GM18508 (cell line): ENCODE results near the gene HS3ST6.
"Not testable (repeated sequence)": the region's sequence is repeated elsewhere in the genome, so short reads cannot be mapped to it uniquely, and the experiment has no call there.

Source experiments
- ATAC-seq: cut with Tn5 transposase; IDR thresholded peaks from one replicate; pipeline ENCODE4 v1.9.1; 2021; ENCODE audit warnings: moderate number of reproducible peaks; ENCODE audit not compliant: insufficient read depth, unreplicated experiment

Gene HS3ST6

DNA sequence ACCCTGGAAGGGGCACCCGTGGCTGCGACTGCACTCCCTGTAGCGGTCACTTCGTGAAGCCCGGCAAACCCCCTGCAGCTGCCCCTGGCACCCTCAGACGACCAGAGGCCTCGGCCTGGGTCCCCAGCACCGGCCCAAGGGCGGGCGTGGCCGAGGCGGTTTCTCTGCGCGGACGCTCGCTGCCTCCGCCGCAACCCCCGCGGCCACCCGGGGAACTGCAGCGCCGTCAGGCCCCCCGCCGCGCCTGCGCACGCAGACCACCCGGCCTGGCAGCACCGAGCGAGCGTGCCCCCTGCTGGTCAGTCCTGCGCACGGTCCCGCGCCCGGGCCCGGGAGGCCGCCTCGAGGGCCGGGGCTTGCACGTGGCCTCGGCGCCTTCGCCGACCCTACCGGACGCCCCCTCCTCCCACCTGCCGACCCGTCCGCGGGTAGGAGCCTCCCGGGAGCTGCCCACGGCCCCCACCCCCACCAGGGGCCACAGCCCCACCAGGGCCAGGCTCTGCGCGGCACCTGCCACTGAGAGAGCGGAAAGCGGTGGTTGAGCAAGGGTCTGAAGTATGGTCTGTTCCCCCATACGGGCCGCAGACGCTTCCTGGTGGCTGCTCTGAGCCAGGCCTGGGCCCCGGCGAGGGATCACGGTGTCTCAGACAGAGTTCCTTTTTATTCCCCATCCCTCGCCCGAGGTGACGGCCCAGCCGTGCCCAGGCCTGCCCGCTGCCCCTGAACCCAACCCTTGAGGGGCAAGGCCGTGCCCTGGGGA is 11.5 kb upstream of the HS3ST6 start:
- no peak for ATAC-seq

DNA sequence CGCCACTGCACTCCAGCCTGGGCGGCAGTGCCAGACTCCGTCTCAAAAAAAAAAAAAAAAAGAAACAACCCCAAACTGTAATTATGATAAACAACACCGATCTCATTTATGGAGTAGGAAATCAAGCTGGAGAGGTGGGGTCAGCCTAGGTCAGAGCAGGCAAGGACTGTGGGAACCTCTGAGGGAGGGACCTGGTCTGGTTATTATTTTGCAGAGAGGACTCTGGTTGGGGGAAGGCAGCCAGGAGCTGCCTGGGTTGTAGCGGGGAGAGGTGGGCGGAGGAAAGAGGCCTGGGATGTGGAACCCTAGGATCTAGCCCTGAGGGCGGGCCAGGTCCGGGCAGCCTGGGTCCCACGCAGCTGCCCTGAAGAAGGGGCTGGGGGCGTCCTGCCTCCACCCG is 10.9 kb upstream of the HS3ST6 start:
- no peak for ATAC-seq

DNA sequence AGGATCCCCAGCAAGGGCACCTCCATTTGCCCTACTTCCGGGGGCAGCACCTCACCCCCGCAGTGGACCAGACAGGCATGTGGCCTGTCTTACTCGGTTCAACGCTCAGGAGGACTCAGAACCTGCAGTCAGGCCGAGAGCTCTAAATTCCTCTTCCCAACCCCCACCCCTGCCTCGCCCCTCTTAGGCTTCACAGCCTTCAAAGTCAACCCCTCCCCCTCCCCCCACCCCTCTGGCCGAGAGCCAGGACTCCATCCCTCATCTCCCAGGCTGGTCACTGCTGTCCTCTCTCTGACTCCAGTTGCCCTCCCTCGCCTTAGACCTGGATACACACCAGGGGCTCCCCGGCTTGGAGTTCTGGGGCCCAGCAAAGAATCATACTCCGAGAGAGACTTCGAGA is 8.1 kb upstream of the HS3ST6 start:
- ATAC-seq: no peak

DNA sequence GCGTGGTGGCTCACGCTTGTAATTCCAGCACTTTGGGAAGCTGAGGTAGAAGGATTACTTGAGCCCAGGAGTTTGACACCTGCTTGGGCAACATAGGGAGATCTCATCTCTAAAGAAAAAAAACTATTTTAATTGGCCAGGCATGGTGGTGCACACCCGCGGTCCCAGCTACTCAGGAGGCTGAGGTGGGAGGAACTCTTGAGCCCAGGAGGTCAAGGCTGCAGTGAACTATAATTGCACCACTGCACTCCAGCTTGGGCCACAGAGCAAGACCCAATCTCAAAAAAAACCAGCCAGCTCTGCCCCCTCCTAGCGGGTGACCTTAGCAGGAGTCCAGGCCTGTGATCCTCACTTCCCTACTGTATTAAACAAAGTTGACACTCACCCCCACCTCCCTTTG is 5.9 kb upstream of the HS3ST6 start:
- ATAC-seq: no peak

DNA sequence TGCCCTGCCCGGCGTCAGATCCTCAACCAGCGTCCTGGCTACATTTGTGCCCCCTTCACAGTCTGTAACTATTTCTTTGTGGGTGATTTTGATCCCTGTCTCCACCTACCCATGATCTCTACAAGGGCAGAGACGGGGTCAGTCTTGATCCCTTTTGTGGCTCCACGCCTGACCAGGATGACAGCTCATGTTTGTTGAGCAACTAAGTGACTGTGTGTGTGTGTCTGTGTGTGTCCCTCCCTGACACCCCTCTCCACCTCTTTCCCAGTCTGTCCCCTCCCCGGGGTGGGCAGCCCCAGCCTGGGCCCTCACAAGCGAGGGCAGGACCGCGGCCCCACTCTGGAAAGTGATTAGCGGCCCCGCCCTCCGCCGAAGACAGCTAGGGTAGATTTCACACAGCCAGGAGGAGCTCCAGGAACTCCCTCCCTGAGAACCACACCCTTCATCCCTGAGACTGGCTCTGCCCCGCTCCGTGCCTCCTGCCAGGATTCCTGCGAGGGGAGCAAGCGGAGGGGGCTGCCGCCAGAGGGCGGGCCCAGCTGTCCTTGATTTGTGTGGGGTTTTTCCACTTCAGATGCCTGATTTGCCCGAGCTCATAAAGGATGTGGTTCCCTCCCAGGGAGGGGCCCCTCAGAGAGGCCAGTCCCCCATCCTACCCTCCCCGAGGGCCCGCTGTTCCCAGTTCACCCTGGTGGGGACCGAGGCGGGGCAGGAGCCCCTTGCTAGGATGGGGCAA is 5.3 kb upstream of the HS3ST6 start:
- no peak for ATAC-seq

DNA sequence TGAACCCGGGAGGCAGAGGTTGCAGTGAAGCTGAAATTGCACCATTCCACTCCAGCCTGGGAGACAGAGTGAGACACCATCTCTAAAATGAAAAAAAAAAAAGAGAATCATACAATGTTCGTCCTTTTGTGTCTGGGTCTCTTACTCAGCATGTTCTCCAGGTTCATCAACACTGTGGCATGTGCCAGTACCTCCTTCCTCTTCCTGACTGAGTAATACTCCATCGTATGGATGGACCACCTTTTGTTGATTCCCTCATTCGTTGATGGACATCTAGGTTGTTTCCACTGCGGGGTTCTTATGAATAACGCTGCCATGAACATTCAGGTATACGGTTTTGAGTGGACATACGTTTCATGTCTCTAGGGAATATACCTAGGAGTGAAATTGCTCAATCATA is 4.1 kb upstream of the HS3ST6 start:
- ATAC-seq: no peak

DNA sequence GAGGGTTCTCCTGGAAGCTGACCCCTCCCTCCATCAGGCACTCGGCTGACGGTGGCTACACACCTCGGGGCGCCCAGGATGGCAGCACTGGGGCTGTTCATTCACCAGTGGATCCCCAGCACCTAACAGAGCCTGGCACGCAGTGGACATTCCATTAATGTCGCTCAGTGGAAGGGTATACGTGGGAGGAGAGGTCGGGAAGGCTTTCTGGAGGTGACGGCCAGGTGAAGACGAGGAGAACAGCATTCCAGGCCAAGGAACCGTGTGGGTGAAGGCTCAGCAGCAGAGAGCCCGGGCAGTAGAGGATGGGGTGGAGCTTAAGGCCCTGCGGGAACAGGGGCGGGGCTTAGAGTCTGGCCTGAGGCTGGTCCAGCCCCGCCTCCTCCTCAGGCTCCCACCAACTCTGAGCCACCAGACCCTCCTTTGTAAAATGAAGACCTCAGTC is 2.5 kb upstream of the HS3ST6 start:
- ATAC-seq: no peak

DNA sequence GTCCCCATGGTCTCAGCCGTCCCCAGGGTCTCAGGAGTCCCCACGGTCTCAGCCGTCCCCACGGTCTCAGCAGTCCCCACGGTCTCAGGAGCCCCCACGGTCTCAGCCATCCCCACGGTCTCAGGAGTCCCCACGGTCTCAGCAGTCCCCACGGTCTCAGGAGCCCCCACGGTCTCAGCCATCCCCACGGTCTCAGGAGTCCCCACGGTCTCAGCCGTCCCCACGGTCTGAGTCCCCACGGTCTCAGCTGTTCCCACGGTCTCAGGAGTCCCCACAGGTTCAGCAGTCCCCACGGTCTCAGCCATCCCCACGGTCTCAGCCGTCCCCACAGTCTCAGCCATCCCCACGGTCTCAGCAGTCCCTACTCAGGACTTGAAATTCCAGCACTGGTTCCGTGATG is 1.9 kb upstream of the HS3ST6 start:
- ATAC-seq: not testable (repeated sequence)

DNA sequence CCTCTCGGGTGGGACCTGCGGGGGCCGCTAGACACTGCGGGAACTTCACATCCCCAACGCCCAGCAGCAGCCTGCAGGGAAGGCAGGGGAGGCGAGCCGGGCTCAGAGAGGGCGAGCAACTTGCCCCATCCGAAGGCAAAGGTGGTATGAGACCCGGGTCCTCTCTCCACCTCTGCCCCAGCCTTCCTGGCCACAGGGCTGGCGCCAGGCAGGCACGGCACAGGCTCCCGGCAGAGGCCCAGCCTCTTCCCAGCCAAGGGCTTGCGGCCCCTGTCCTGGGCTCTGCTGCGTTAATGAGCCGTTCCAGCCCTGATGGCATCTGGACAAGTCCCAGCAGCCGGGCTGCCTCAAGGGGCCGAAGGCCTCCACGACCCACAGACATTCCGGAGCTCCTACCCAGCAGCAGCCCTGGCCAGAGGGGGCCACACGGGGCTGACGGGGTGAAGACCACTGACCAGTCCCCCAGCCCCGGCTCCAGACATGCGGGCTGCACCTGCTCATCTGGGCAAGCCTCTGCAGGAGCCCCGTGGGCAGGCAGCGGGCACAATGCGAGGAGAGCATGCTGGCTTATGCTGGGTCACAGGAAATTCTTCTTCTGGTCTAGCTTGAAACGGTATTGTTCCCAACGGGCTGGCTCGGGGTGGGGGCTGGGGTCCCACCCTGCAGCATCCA is 1.2 kb upstream of the HS3ST6 start:
- ATAC-seq: no peak

DNA sequence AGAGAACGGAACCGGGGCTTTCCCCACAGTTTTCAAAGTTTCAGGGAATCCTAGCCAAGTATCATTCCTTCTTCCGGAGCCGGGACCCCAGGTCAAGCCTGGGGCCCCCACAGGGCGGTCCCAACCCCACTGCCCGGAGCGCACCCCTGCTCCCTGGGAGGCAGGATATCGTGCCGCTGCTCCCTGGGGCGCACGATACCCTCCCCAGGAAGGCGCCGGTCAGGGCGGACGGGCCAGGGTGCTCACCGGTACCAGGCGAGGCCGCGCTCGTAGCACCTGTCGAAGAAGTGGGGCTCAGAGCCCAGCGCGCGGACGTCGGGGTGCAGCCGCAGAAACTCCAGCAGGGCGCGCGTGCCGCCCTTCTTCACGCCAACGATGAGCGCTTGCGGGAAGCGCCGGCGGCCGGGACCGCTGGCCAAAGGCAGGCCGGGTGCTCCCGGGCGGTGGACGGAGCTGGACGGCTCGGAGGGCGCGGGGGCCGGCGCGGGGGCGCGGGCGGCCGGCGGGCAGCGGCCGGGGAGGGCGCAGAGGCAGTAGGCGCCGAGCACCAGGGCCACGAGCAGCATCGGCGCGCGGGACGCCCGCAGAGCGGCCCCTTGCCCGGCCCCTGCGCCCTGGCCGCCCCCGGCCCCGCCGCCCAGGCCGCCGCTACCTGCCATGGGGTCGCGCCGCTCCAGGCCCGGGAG is 407 bp downstream of the HS3ST6 start:
- no peak for ATAC-seq

DNA sequence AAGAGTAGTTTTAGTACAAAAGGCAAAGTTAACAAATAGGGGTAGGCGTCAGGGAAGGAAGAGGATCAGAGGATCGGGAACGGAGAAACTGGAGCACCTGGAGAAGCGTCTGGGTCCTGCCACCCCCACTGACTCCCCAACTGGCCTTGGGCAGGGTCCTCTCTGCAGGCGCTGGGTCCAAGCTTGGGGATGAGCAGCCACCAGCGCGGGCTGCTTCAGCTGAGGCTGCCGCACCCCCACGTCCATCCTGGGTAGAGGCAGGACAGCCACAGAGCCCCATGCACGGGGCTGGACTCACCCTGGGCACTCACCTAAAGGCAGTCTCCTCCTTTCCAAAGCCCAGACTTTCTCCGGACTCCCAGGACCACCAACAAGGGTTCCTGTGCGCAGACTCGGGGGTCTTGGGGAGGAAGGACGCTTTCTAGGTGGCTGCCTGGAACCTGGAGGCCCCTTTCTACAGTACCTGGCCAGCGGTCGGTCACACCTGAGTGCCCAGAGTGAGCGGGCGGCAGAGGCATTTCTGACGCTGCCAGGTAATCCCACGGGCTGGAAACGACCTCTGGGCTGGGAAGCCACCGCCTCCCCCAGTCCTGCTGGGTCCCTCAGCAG is 1.1 kb downstream of the HS3ST6 start:
- ATAC-seq: no peak

DNA sequence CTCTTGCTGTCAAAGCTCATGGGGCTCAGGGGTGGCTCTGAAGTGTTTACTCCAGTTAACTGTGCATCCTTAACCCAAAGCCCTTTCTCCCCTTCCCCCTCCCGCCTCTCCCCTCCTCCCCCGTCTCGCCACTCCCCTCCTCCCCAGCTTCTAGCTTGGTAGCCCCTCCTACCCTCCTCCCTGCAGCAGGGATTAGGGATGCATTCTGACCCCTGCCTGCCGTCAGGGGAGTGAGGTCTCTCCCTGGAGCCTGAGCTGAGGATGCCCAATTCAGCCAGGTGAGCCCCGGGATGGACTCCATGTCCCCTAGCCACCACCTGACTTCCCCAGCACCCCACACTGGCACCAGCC is 1.6 kb downstream of the HS3ST6 start:
- no peak for ATAC-seq

DNA sequence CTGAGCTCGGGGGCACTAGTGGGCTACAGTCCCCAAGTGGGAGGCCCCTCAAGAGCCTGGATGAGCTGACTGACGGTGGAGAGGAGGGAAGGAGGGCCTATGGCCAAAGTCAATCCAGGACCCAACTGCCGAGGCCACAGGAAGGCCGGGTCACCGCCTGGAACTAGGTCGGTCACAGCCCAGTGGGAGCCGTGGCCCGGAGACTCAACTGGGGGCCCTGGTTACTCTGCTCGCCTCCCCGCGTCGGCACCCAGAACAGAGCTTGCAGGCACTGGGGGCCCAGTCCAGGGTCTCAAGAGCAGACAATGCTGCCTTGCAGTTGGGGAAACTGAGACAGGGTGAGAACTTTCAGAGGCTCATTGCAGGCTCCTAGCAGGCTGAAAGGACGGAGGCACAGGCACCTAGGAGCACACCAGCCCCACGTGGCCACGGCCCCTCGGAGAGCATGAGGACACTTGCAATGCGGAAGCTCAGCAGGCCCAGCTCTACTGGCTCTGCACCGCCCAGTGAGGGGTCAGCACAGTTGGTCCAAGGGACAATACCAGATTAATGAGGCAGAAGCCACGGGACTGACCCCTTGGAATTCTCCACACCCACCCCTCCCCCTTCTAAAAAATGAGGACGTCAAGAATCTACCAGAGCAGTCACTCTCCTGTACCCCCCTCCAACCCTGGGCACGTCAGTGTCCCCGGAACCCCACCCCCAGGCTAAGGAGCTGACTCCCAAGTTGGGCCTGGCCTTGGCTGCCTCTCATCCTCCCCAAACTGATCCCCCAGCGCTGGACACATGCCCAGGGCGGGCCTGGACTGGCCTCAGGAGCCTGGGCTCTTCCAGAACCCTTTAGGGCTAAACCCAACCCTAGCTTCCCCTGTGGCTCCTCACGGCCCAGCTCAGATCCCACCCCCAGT is 2.2 kb downstream of the HS3ST6 start:
- ATAC-seq: no peak

DNA sequence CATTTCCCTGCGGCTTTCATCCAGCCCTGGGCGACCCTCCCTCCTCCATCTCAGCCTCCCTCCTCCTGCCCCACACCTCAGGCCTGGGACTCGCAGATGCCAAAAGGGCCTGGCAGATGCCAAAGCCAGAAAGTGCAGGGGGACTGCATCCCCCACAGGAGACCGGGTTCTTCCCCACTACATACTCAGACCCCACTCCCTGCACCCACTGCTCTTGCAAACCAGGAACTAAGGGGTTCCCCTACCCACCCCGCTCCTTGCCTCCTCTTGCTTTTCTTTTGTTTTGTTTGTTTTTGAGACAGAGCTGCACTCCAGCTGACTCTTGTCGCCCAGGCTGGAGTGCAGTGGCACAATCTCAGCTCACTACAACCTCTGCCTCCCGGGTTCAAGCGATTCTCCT is 3.2 kb downstream of the HS3ST6 start:
- ATAC-seq: no peak

DNA sequence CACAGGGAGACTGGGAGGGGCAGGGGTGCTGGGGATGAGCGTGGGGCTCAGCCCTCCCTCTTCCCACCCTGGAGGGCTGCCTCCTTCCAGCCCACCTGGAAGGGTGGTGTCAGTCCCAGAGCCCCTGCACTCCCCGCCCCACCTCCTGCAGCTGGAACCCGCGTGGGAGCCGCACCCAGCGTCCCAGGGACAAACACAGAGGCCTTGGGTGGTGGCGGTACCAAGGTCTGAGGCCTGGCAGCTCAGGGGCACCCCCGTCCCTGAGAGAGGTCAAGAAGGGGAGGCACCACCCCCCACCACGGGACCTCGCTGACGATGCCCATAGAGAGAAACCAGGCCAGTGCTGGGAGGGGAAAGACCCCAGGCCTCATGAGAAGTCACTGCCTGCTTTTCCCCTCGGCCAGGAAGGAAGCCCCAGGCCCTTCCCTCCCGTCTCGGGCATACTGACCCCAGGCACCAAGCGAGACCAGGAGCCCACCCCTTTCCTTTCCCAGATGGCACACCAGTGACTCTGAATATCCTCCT is 4.1 kb downstream of the HS3ST6 start:
- ATAC-seq: no peak

DNA sequence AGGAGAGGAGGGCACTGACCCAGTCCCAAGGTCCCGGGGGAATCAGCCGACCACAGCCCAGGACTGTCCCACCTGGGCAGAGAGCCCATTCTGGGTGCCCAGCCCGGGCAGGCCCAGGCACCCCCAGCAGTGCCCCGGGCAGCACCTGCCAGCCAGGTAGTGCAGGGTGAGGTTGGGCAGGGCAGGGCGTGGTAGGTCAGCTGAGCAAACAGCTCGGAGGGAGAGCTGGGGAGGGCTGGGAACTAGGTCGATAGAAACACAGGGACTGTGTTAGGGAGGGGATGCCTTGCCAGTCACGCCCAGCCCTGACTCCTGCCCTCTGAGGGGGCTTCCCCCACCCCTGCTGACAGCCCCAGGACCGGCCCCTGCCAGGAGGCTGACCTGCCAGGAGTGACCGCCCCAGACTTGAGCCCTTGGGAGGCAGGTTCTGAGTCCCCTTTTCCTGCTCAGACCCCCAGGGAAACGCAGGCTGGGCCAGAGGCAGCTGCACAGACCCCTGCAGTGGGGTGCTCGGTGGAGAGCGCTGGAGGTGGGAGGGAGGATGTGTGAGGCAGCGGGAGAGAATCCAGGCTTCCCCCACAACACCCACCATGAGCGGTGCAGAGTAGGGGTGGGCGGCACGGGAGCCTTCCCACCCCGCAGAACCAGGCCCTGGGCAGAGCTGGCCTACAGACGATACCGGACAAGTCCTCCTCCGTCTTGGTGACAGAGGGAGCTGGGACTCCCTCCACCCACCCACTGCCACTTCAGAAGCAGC is 4.7 kb downstream of the HS3ST6 start:
- ATAC-seq: no peak

DNA sequence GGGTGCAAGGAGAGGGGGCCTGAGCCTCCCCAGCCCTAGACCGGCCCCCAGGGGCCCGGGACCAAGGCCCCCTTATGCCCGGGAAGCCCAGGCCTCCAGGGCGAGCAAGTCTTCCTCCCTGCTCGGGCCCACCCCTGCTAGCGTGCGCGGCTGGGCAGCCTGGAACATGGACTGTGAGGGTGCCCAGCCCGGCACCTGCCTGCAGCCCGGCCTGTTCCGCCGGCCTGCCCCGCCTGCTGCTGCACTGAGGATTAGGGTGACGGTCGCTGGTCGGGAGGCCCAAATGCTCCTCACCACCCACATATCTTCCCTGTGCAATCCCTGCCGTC is 6.0 kb downstream of the HS3ST6 start:
- ATAC-seq: no peak

DNA sequence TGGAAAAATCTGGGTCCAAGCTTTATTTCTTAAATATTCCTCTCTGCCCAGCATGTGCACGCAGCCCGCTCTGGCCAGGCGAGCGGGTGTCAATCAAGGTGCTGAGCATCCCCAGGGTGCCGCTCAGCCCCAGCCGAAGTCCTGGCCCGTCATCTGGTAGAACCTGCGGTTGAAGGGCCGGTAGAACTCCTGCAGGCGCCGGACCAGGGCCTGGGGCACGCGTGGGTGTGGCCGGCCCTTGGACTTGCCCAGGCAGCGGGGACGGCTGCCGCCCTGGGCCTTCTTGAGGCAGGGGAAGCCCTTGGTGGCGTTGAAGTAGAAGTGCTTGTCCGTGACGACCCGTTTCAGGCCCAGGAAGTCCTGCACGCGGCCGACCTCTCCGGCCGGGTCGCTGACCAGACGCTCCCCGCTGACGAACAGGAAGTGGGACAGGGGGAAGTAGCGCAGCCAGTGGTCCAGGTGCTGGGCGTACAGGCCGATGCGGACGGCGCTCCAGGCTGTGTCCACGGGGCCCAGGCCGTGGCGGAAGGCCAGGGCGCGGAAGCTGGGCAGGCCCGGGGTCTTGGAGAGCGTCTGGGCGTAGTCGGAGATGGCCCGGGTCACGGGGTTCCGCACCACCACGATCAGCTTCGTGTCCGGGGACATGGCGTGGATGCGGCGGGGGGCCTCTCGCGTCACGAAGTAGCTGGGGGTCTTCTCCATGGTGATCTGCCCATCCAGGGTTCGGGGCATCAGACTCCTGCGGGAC is 6.6 kb downstream of the HS3ST6 start:
- ATAC-seq: no peak
